Effector CD4-positive, alpha-beta T cell (primary cell): ENCODE measurements around the gene IFITM1.
"Not testable (repeated sequence)": the region's sequence is repeated elsewhere in the genome, so short reads cannot be mapped to it uniquely, and the experiment has no call there.

ENCODE experiments used
- DNase-seq: peaks from one replicate; pipeline ENCODE4 v3.0.0-alpha.2; 2020

IFITM1 gene

GRCh38 chr11:350033-350722 is 36.3 kb downstream of the IFITM1 start:
- not testable (repeated sequence) for DNase-seq

GRCh38 chr11:350723-351255 is 36.9 kb downstream of the IFITM1 start:
- no peak for DNase-seq

GRCh38 chr11:351411-351810 is 37.6 kb downstream of the IFITM1 start:
- no peak for DNase-seq

- DNase-seq: no peak
Observed at GRCh38 chr11:352456-353031, 38.7 kb downstream of the IFITM1 start.

GRCh38 chr11:353179-353873 is 39.5 kb downstream of the IFITM1 start:
- no peak for DNase-seq

- DNase-seq: peak; percentile 78
Observed at GRCh38 chr11:355581-356458, 42.0 kb downstream of the IFITM1 start.

GRCh38 chr11:356610-357009 is 42.8 kb downstream of the IFITM1 start:
- no peak for DNase-seq

GRCh38 chr11:357582-357981 is 43.7 kb downstream of the IFITM1 start:
- DNase-seq: no peak

GRCh38 chr11:358129-358800 is 44.4 kb downstream of the IFITM1 start:
- DNase-seq: no peak

GRCh38 chr11:359181-359714 is 45.4 kb downstream of the IFITM1 start:
- no peak for DNase-seq

- no peak for DNase-seq
Observed at GRCh38 chr11:360326-361280, 46.8 kb downstream of the IFITM1 start.

- DNase-seq: no peak
Observed at GRCh38 chr11:362642-363442, 49.0 kb downstream of the IFITM1 start.

- not testable (repeated sequence) for DNase-seq
Observed at GRCh38 chr11:363443-363805, 49.6 kb downstream of the IFITM1 start.

- peak; percentile 71 for DNase-seq
Observed at GRCh38 chr11:363948-364761, 50.3 kb downstream of the IFITM1 start.
